ENCODE data around the gene MICAL3.

DNA sequence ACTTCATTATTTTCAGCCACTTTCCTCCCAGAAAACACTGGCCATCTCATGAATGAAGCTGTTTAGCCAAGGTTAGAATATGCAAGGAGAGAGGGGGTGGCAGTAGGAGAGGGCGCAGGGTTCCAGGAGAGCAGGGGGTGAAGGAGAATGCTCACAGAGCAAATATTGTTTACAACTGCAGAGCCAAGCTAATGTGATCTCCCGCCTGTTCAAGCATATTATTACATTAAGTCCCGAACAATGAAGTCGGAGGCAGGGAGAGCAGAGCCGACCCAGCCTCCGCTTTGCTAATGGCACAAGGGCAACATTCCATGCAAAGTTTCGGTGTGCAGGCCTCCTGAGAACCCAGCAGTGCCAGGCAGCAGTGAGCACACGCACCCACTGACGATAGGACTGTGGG lies 80.1 kb downstream of the MICAL3 start:
- TF ChIP-seq POLR2AphosphoS5 (IDR thresholded peaks at IDR 0.05) (no peak), POLR2A (IDR thresholded peaks at IDR 0.05) (no peak), EP300 (IDR thresholded peaks at IDR 0.05) (no peak)
- TF ChIP-seq, protein P1, sequence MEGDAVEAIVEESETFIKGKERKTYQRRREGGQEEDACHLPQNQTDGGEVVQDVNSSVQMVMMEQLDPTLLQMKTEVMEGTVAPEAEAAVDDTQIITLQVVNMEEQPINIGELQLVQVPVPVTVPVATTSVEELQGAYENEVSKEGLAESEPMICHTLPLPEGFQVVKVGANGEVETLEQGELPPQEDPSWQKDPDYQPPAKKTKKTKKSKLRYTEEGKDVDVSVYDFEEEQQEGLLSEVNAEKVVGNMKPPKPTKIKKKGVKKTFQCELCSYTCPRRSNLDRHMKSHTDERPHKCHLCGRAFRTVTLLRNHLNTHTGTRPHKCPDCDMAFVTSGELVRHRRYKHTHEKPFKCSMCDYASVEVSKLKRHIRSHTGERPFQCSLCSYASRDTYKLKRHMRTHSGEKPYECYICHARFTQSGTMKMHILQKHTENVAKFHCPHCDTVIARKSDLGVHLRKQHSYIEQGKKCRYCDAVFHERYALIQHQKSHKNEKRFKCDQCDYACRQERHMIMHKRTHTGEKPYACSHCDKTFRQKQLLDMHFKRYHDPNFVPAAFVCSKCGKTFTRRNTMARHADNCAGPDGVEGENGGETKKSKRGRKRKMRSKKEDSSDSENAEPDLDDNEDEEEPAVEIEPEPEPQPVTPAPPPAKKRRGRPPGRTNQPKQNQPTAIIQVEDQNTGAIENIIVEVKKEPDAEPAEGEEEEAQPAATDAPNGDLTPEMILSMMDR (IDR thresholded peaks at IDR 0.05) = no peak
